Hepatocyte (in vitro differentiated cells): Measurements from ENCODE around the gene PAFAH1B1. TPM values are rescaled to one million over a fixed set of nuclear protein-coding genes. Genes with fewer than 3 reads are reported as not detected.

ENCODE experiments used
- DNase-seq: peaks from one replicate; pipeline ENCODE4 v3.0.0-alpha.2; 2016; ENCODE audit warnings: low spot score
- H2AFZ ChIP-seq: fragments of 200-600 bp; sonication (generic); 2 replicates; pipeline ENCODE4 v1.6.0; 2016; ENCODE audit warnings: antibody characterized with exemption, mild to moderate bottlenecking
- H3K27ac ChIP-seq: fragments of 200-600 bp; sonication (generic); 2 replicates; pipeline ENCODE4 v1.5.1; 2016; ENCODE audit warnings: mild to moderate bottlenecking
- H3K27me3 ChIP-seq: fragments of 200-600 bp; sonication (generic); 2 replicates; pipeline ENCODE4 v1.6.1; 2016
- H3K36me3 ChIP-seq: fragments of 200-600 bp; sonication (generic); replicated peaks from 2 replicates; pipeline ENCODE4 v1.5.1; 2016; ENCODE audit warnings: low read depth; ENCODE audit not compliant: insufficient read depth
- H3K4me1 ChIP-seq: fragments of 200-600 bp; sonication (generic); 2 replicates; pipeline ENCODE4 v1.5.1; 2016; ENCODE audit warnings: mild to moderate bottlenecking, moderate library complexity; ENCODE audit not compliant: insufficient read depth
- H3K4me2 ChIP-seq: fragments of 200-600 bp; sonication (generic); 2 replicates; pipeline ENCODE4 v1.6.0; 2016
- H3K4me3 ChIP-seq: fragments of 200-600 bp; sonication (generic); 2 replicates; pipeline ENCODE4 v1.5.1; 2016; ENCODE audit warnings: mild to moderate bottlenecking
- H3K79me2 ChIP-seq: fragments of 200-600 bp; sonication (generic); 2 replicates; pipeline ENCODE4 v1.6.0; 2017; ENCODE audit warnings: mild to moderate bottlenecking
- H3K9me2 ChIP-seq: fragments of 200-600 bp; sonication (generic); replicated peaks from 2 replicates; pipeline ENCODE4 v1.6.0; 2017; ENCODE audit warnings: mild to moderate bottlenecking; ENCODE audit not compliant: insufficient read depth
- H3K9me3 ChIP-seq: fragments of 200-600 bp; sonication (generic); 2 replicates; pipeline ENCODE4 v1.5.1; 2016; ENCODE audit warnings: low read depth, mild to moderate bottlenecking
- H4K20me1 ChIP-seq: fragments of 200-600 bp; sonication (generic); 2 replicates; pipeline ENCODE4 v1.6.0; 2016; ENCODE audit warnings: mild to moderate bottlenecking; ENCODE audit not compliant: insufficient read depth, poor library complexity, severe bottlenecking
- CTCF ChIP-seq: fragments of 200-600 bp; sonication (generic); IDR thresholded peaks from 2 replicates; pipeline ENCODE4 v1.5.1; 2016; ENCODE audit warnings: antibody characterized with exemption, mild to moderate bottlenecking; ENCODE audit not compliant: poor library complexity
- EZH2 ChIP-seq: fragments of 200-600 bp; sonication (generic); IDR thresholded peaks from 2 replicates; pipeline ENCODE4 v1.6.1; 2016; ENCODE audit warnings: antibody characterized with exemption, mild to moderate bottlenecking, borderline replicate concordance
- EZH2phosphoT487 ChIP-seq: fragments of 200-600 bp; sonication (generic); IDR thresholded peaks from one replicate; pipeline ENCODE4 v1.6.1; 2018; ENCODE audit warnings: antibody characterized with exemption, mild to moderate bottlenecking, low read depth, moderate library complexity; ENCODE audit not compliant: unreplicated experiment, severe bottlenecking
- WGBS: methylation state at CpG from one replicate; pipeline ENCODE4 v1.1.6; 2016; ENCODE audit warnings: low lambda C conversion rate; ENCODE audit errors: missing lambda C conversion rate; 5-methylcytosine and 5-hydroxymethylcytosine counted together
- polyA plus RNA-seq: library from polyadenylated mRNA; unstranded; fragments of >200 nt; fragmentation: Nextera tagmentation; extraction: Ambion mirVana; gene quantifications from 2 replicates; pipeline ENCODE4 v1.2.1, GENCODE V29; 2016
- total RNA-seq: library from RNA; depleted of rRNA; stranded (reverse); fragments of >200 nt; gene quantifications from 2 replicates; pipeline ENCODE4 v1.2.3, GENCODE V29; 2014

PAFAH1B1 gene
- total and polyA plus RNA-seq, 2 experiments from 2014 or later, result 37.5 to 91.8 TPM

GRCh38 chr17:2560658-2561057 is 32.8 kb upstream of the PAFAH1B1 start:
- H3K27ac ChIP-seq, result no peak overlapping the region
- no peaks in the 10 kb centered on the region for H3K9me2 ChIP-seq
- H3K36me3 ChIP-seq, result no peaks in the 10 kb centered on the region
- TF ChIP-seq CTCF (no peak), EZH2phosphoT487 (no peak), EZH2 (no peak)
- no peak overlapping the region for H3K4me3 ChIP-seq
- H3K9me3 ChIP-seq, result no peaks in the 10 kb centered on the region
- H4K20me1 ChIP-seq, result no peaks in the 10 kb centered on the region
- no peak overlapping the region for H3K4me2 ChIP-seq
- H2AFZ ChIP-seq, result no peak overlapping the region
- H3K79me2 ChIP-seq, result no peaks in the 10 kb centered on the region
- DNase-seq, result no peak
- 92% methylated on average over 5 of the region's 5 CpGs for WGBS
- H3K27me3 ChIP-seq, result no peaks in the 10 kb centered on the region
- no peaks in the 10 kb centered on the region for H3K4me1 ChIP-seq

DNA sequence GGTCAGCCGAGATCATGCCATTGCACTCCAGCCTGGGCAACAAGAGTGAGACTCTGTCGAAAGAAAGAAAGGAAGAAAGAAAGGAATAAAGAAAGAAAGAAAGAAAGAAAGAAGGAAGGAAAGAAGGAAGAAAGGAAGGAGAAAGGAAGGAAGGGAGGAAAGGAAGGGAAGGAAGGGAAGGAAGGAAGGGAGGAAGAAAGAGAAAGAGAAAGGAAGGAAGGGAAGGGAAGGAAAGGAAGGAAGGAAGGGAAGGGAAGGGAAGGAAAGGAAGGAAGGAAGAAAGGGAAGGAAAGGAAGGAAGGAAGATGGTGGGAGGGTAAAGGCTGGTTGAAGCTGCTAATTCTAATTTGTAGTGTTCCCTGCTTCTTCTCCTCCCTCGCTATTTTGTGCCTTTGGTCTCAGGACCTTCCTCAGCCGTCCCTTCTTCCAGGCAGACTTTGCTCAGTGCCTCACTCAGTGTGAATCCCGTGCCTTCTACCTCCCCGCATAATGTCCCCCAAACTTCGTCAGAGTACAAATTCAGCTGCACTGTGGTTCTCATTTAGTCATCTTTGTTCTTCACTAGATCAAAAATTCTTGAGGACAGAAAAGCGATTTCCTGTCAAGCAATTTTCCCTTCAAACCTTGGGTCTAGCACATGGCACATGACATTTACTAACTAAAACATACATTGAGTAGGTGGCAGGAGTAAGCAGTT is 31.1 kb upstream of the PAFAH1B1 start:
- no peaks in the 10 kb centered on the region for H3K9me2 ChIP-seq
- TF ChIP-seq CTCF (no peak), EZH2phosphoT487 (no peak), EZH2 (no peak)
- no peaks in the 10 kb centered on the region for H3K4me1 ChIP-seq
- no peaks in the 10 kb centered on the region for H3K9me3 ChIP-seq
- H3K27me3 ChIP-seq, result no peaks in the 10 kb centered on the region
- no peaks in the 10 kb centered on the region for H3K36me3 ChIP-seq
- H2AFZ ChIP-seq, result no peak overlapping the region
- H3K79me2 ChIP-seq, result no peaks in the 10 kb centered on the region
- DNase-seq, result no peak
- no peak overlapping the region for H3K27ac ChIP-seq
- no peaks in the 10 kb centered on the region for H4K20me1 ChIP-seq
- WGBS, result 85% methylated on average over 8 of the region's 8 CpGs
- H3K4me2 ChIP-seq, result no peak overlapping the region
- no peak overlapping the region for H3K4me3 ChIP-seq

GRCh38 chr17:2563061-2563460 is 30.4 kb upstream of the PAFAH1B1 start:
- no peaks in the 10 kb centered on the region for H3K4me1 ChIP-seq
- H3K79me2 ChIP-seq, result no peaks in the 10 kb centered on the region
- TF ChIP-seq EZH2 (no peak), CTCF (no peak), EZH2phosphoT487 (no peak)
- no peak for DNase-seq
- H3K9me2 ChIP-seq, result no peaks in the 10 kb centered on the region
- WGBS, result 76% methylated on average over 7 of the region's 7 CpGs
- no peak overlapping the region for H3K27ac ChIP-seq
- H3K4me2 ChIP-seq, result no peak overlapping the region
- no peak overlapping the region for H2AFZ ChIP-seq
- no peak overlapping the region for H3K4me3 ChIP-seq
- H4K20me1 ChIP-seq, result no peaks in the 10 kb centered on the region
- no peaks in the 10 kb centered on the region for H3K36me3 ChIP-seq
- no peaks in the 10 kb centered on the region for H3K9me3 ChIP-seq
- H3K27me3 ChIP-seq, result no peaks in the 10 kb centered on the region
